ENCODE data around the gene MAP4K4.

MAP4K4 gene

DNA sequence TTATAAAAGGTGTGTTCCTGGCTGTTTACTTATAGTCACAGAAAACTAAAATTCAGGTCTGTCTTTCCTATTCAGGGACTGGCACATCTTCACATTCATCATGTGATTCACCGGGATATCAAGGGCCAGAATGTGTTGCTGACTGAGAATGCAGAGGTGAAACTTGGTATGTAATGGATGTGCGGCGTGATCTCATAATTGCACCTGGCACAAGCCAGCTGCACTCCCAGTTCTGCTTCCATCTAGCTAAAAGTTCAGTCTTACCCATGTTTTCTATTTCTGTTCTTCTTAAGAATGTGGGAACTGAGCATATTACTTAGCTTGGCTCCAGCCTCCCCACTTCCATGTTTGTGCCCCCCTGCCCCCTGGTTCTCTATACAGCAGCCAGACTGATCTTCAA, 131.9 kb downstream of the MAP4K4 start:
- H3K4me1 ChIP-seq (ENCODE audit: control insufficient read depth, insufficient read depth, low read length), result peaks cover 12% of the 10 kb centered on the region
- H3K27me3 ChIP-seq (ENCODE audit: control insufficient read depth in 1 of 2, insufficient read depth in 2 of 2, low read length in 2 of 2), result no peaks in the 10 kb centered on the region
- no peak overlapping the region for H3K9ac ChIP-seq (ENCODE audit: low read length in 2 of 2)
- peaks cover 9% of the 10 kb centered on the region in 2 donors for H3K36me3 ChIP-seq (ENCODE audit: control insufficient read depth in 2 of 2, insufficient read depth in 2 of 2, low read length in 2 of 2)
- H3K9me3 ChIP-seq (ENCODE audit: control insufficient read depth in 2 of 2, low read length in 2 of 2), result no peaks in the 10 kb centered on the region
- peak overlapping the region; percentile 12 for H3K27ac ChIP-seq (ENCODE audit: low read length)
- H3K4me3 ChIP-seq (ENCODE audit: low read length in 2 of 2), result no peak overlapping the region

DNA sequence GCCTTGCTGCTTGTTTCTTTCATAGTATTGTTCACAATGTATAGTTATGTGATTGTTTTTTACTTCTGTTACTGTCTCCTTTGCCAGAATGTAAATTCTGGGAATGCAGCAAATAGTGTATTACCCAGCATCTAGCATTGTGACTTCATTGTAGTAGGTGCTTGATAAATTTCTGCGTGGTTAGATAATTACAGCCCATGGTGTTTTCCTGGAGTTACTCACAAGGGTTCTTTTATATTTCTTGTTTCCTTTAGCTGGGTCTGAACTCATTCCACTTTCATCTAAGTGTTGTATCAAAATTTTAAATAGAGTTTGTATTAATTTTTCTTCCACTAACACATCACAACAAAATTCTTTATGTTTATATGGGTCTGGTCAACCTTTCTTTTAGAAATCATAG, 132.6 kb downstream of the MAP4K4 start:
- peaks cover 13% of the 10 kb centered on the region in 2 donors for H3K36me3 ChIP-seq (ENCODE audit: control insufficient read depth in 2 of 2, insufficient read depth in 2 of 2, low read length in 2 of 2)
- H3K9ac ChIP-seq (ENCODE audit: low read length in 2 of 2), result no peak overlapping the region
- H3K9me3 ChIP-seq (ENCODE audit: control insufficient read depth in 2 of 2, low read length in 2 of 2), result no peaks in the 10 kb centered on the region
- H3K27me3 ChIP-seq (ENCODE audit: control insufficient read depth in 1 of 2, insufficient read depth in 2 of 2, low read length in 2 of 2), result no peaks in the 10 kb centered on the region
- peaks cover 12% of the 10 kb centered on the region for H3K4me1 ChIP-seq (ENCODE audit: control insufficient read depth, insufficient read depth, low read length)
- no peak overlapping the region for H3K27ac ChIP-seq (ENCODE audit: low read length)
- H3K4me3 ChIP-seq (ENCODE audit: low read length in 2 of 2), result no peak overlapping the region

DNA sequence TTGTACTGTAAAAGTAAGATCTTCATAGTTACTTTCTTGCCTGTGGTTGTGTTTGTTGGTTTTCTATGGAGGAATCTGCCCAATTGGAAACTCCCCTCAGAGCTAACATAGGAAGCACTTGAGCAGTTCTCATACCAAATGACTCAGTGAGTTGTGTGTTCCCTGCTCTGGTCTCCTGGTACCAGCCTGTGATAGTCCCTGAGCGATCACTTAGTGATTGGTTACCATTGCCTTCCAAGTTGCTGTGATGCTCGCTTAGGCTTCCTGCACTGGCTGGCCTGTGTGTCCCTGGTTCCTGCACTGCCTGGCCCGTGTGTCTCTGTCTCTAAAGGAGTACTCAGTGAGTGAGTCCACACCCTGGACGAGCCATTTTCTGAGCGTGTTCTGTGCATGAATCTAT, 133.0 kb downstream of the MAP4K4 start:
- no peak overlapping the region for H3K27ac ChIP-seq (ENCODE audit: low read length)
- H3K27me3 ChIP-seq (ENCODE audit: control insufficient read depth in 1 of 2, insufficient read depth in 2 of 2, low read length in 2 of 2), result no peaks in the 10 kb centered on the region
- H3K4me3 ChIP-seq (ENCODE audit: low read length in 2 of 2), result no peak overlapping the region
- H3K4me1 ChIP-seq (ENCODE audit: control insufficient read depth, insufficient read depth, low read length), result peaks cover 12% of the 10 kb centered on the region
- peaks cover 15% of the 10 kb centered on the region in 2 donors for H3K36me3 ChIP-seq (ENCODE audit: control insufficient read depth in 2 of 2, insufficient read depth in 2 of 2, low read length in 2 of 2)
- no peaks in the 10 kb centered on the region for H3K9me3 ChIP-seq (ENCODE audit: control insufficient read depth in 2 of 2, low read length in 2 of 2)
- H3K9ac ChIP-seq (ENCODE audit: low read length in 2 of 2), result peak overlapping the region in 1 of 2 donors; percentile 6

DNA sequence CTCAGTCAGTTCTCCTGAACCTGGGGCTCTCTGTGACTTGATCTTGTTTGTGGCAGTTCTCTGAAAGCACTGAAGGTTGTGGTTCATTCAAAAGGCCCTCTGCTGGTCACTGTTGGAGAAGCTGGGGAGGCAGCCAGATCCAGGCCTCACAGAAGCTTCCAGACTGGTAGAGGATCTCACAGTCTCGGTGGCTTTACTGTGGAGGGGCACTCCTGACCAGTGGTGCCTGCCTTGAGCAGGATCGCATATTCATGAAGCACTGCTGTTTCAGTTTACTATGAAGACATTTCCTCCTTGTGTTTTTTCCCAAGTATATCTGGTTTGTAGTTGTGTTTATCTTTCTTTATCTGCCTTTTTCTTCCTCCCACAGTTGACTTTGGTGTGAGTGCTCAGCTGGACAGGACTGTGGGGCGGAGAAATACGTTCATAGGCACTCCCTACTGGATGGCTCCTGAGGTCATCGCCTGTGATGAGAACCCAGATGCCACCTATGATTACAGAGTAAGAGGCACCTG, 133.9 kb downstream of the MAP4K4 start:
- peaks cover 15 to 17% of the 10 kb centered on the region in 2 donors for H3K36me3 ChIP-seq (ENCODE audit: control insufficient read depth in 2 of 2, insufficient read depth in 2 of 2, low read length in 2 of 2)
- H3K9me3 ChIP-seq (ENCODE audit: control insufficient read depth in 2 of 2, low read length in 2 of 2), result no peaks in the 10 kb centered on the region
- no peak overlapping the region for H3K4me3 ChIP-seq (ENCODE audit: low read length in 2 of 2)
- H3K27me3 ChIP-seq (ENCODE audit: control insufficient read depth in 1 of 2, insufficient read depth in 2 of 2, low read length in 2 of 2), result no peaks in the 10 kb centered on the region
- H3K9ac ChIP-seq (ENCODE audit: low read length in 2 of 2), result peak overlapping the region in 1 of 2 donors; percentile 36
- peaks cover 12% of the 10 kb centered on the region for H3K4me1 ChIP-seq (ENCODE audit: control insufficient read depth, insufficient read depth, low read length)
- H3K27ac ChIP-seq (ENCODE audit: low read length), result no peak overlapping the region

DNA sequence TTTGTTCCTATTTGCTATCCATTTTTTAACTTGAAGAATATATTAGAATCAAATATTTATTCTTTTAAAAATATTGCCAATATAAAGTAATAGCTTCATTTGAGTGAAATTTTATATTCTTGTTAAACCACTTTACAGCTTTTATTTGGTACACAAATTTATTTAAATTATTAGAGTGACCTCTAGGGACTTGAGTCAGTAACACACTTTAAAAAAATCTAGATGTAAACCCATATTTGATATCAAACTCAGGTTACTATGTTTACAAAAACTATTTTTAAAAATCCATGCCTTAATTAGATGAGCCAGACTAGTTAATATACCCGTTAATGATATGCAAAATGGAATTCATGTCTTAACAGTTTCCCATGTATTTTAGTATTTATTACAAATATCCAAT, 134.6 kb downstream of the MAP4K4 start:
- H3K27me3 ChIP-seq (ENCODE audit: control insufficient read depth in 1 of 2, insufficient read depth in 2 of 2, low read length in 2 of 2), result no peaks in the 10 kb centered on the region
- peaks cover 12% of the 10 kb centered on the region for H3K4me1 ChIP-seq (ENCODE audit: control insufficient read depth, insufficient read depth, low read length)
- H3K4me3 ChIP-seq (ENCODE audit: low read length in 2 of 2), result no peak overlapping the region
- peaks cover 10 to 19% of the 10 kb centered on the region in 2 donors for H3K36me3 ChIP-seq (ENCODE audit: control insufficient read depth in 2 of 2, insufficient read depth in 2 of 2, low read length in 2 of 2)
- no peak overlapping the region for H3K9ac ChIP-seq (ENCODE audit: low read length in 2 of 2)
- H3K9me3 ChIP-seq (ENCODE audit: control insufficient read depth in 2 of 2, low read length in 2 of 2), result no peaks in the 10 kb centered on the region
- no peak overlapping the region for H3K27ac ChIP-seq (ENCODE audit: low read length)

DNA sequence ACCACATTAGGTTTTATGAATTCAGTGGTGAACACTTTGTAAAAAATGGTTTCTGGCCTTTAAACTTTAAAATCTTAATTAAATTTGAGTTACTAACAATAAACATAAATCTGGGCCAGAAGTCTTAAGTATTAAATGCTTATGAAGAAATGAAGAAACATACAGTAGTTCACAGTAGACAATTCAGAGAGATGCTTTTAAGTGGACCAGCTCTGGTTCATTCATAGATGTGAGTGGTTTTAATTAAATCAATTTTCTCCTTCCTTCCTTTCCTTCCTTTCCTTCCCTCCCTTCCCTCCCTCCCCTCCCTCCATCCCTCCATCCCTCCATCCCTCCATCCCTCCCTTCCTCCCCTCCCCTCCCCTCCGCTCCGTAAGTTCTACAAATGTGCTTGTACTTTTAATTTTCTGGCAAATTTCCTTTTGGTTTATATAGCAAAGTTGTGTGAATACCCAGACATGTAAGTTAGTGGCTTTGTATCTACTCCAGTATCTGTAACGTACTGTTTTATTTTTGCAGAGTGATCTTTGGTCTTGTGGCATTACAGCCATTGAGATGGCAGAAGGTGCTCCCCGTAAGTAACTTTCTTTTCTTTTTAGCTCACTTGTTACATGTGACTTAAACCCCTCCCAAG, 136.5 kb downstream of the MAP4K4 start:
- Histone ChIP-seq H3K4me1 (ENCODE audit: control insufficient read depth, insufficient read depth, low read length) (peaks cover 8% of the 10 kb centered on the region), H3K27ac (ENCODE audit: low read length) (no peak overlapping the region), H3K9ac (ENCODE audit: low read length in 2 of 2) (no peak overlapping the region), H3K36me3 (ENCODE audit: control insufficient read depth in 2 of 2, insufficient read depth in 2 of 2, low read length in 2 of 2) (peaks cover 10 to 19% of the 10 kb centered on the region in 2 donors), H3K9me3 (ENCODE audit: control insufficient read depth in 2 of 2, low read length in 2 of 2) (no peaks in the 10 kb centered on the region), H3K4me3 (ENCODE audit: low read length in 2 of 2) (no peak overlapping the region), H3K27me3 (ENCODE audit: control insufficient read depth in 1 of 2, insufficient read depth in 2 of 2, low read length in 2 of 2) (no peaks in the 10 kb centered on the region)

DNA sequence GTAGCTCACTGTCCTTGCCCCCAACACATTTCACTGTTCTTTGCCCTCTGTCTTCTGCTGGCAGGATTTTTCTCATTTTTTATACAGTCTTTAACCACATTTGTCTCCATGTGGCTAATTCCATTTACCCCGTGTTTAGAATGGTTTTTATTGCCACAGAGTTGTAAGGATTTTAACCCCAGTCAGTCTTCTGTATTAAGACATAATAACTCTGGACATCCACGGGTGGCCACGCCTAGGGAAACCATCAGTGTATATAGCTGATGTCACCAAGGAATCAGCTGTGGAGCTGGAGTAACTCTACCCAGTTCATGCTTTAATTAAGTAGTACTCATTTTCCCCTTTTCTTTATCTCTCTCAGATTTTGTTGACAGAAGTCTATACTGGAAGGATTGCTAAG, 139.8 kb downstream of the MAP4K4 start:
- H3K9ac ChIP-seq (ENCODE audit: low read length in 2 of 2), result no peak overlapping the region
- H3K4me3 ChIP-seq (ENCODE audit: low read length in 2 of 2), result no peak overlapping the region
- no peaks in the 10 kb centered on the region for H3K9me3 ChIP-seq (ENCODE audit: control insufficient read depth in 2 of 2, low read length in 2 of 2)
- no peak overlapping the region for H3K27ac ChIP-seq (ENCODE audit: low read length)
- H3K27me3 ChIP-seq (ENCODE audit: control insufficient read depth in 1 of 2, insufficient read depth in 2 of 2, low read length in 2 of 2), result no peaks in the 10 kb centered on the region
- H3K4me1 ChIP-seq (ENCODE audit: control insufficient read depth, insufficient read depth, low read length), result no peaks in the 10 kb centered on the region
- peaks cover 13 to 24% of the 10 kb centered on the region in 2 donors for H3K36me3 ChIP-seq (ENCODE audit: control insufficient read depth in 2 of 2, insufficient read depth in 2 of 2, low read length in 2 of 2)

DNA sequence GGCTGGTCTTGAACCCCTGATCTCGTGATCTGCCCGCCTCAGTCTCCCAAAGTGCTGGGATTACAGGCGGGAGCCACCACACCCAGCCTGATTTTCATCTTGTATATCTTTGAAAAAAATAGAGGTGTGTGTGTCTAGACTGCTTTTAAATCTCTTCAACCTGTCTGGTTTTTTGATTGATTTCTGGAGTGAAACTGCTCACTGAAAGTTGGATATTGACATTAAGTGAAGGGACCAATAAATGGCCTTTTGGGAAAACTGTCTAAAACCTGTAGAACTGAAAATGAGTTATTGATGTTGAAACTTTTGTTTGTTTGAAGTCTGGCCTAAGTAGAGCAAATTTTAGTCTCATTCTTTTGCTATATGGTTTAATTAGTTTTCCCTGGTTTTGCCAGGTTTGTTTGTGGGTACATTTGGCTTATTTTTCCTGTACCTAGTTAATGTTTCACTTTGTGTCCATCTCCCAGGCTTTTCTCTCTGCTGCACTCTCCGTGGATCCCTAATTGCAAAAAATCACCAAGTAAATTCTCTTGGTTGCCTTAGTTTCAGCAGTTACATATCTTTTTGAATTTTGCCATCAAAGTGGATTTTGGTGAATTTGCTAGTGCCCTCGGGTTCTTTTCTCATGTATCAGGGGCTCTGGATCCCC, 144.3 kb downstream of the MAP4K4 start:
- H3K27me3 ChIP-seq (ENCODE audit: control insufficient read depth in 1 of 2, insufficient read depth in 2 of 2, low read length in 2 of 2), result no peaks in the 10 kb centered on the region
- no peak overlapping the region for H3K9ac ChIP-seq (ENCODE audit: low read length in 2 of 2)
- H3K4me1 ChIP-seq (ENCODE audit: control insufficient read depth, insufficient read depth, low read length), result peaks cover 3% of the 10 kb centered on the region
- H3K9me3 ChIP-seq (ENCODE audit: control insufficient read depth in 2 of 2, low read length in 2 of 2), result no peaks in the 10 kb centered on the region
- H3K27ac ChIP-seq (ENCODE audit: low read length), result no peak overlapping the region
- no peak overlapping the region for H3K4me3 ChIP-seq (ENCODE audit: low read length in 2 of 2)
- H3K36me3 ChIP-seq (ENCODE audit: control insufficient read depth in 2 of 2, insufficient read depth in 2 of 2, low read length in 2 of 2), result peaks cover 26 to 28% of the 10 kb centered on the region in 2 donors

DNA sequence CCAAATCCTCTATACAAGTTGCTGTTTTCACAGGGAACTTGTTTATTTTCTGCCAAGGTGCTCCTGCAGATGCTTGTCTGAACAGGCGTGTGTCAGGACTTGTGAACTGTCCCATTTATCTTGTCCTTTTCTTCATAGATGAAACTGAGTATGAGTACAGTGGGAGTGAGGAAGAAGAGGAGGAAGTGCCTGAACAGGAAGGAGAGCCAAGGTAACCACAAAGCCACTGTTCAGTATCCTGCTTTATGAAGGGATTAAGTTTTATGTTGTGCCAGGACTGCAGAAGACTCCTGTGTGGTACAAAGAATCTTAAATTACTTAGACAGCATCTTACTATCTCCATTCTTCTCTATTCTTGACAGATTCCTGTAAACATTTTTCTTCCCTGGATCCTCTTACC, 145.0 kb downstream of the MAP4K4 start:
- peaks cover 26 to 30% of the 10 kb centered on the region in 2 donors for H3K36me3 ChIP-seq (ENCODE audit: control insufficient read depth in 2 of 2, insufficient read depth in 2 of 2, low read length in 2 of 2)

DNA sequence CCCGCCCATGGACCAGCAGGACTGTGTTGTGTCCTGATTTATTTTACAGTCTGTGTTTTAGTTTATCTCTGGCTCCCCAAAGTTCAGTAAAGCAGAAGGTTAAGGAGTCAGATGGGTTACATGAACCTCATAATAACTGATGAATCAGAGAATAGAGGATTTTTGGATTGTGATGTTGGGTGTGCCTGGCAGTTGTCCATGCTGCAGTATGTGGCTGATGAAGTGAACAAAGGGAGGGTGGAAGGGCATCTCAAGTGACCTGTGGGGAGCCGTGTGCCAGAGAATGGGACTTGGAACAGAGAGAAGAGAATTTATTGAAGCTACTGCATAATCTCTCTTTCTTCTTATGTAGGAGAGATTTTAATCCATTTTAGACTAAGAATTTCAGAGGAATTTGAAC, 145.5 kb downstream of the MAP4K4 start:
- H3K9ac ChIP-seq (ENCODE audit: low read length in 2 of 2), result no peak overlapping the region
- H3K27me3 ChIP-seq (ENCODE audit: control insufficient read depth in 1 of 2, insufficient read depth in 2 of 2, low read length in 2 of 2), result no peaks in the 10 kb centered on the region
- H3K27ac ChIP-seq (ENCODE audit: low read length), result no peak overlapping the region
- H3K4me1 ChIP-seq (ENCODE audit: control insufficient read depth, insufficient read depth, low read length), result peaks cover 3% of the 10 kb centered on the region
- H3K9me3 ChIP-seq (ENCODE audit: control insufficient read depth in 2 of 2, low read length in 2 of 2), result no peaks in the 10 kb centered on the region
- H3K4me3 ChIP-seq (ENCODE audit: low read length in 2 of 2), result no peak overlapping the region
- peaks cover 29 to 30% of the 10 kb centered on the region in 2 donors for H3K36me3 ChIP-seq (ENCODE audit: control insufficient read depth in 2 of 2, insufficient read depth in 2 of 2, low read length in 2 of 2)

More for the DNA sequence above, 145.0 kb downstream of the MAP4K4 start:
- peaks cover 3% of the 10 kb centered on the region for H3K4me1 ChIP-seq (ENCODE audit: control insufficient read depth, insufficient read depth, low read length)
- H3K9ac ChIP-seq (ENCODE audit: low read length in 2 of 2), result no peak overlapping the region
- H3K9me3 ChIP-seq (ENCODE audit: control insufficient read depth in 2 of 2, low read length in 2 of 2), result no peaks in the 10 kb centered on the region
- H3K27ac ChIP-seq (ENCODE audit: low read length), result no peak overlapping the region
- H3K4me3 ChIP-seq (ENCODE audit: low read length in 2 of 2), result no peak overlapping the region
- no peaks in the 10 kb centered on the region for H3K27me3 ChIP-seq (ENCODE audit: control insufficient read depth in 1 of 2, insufficient read depth in 2 of 2, low read length in 2 of 2)

DNA sequence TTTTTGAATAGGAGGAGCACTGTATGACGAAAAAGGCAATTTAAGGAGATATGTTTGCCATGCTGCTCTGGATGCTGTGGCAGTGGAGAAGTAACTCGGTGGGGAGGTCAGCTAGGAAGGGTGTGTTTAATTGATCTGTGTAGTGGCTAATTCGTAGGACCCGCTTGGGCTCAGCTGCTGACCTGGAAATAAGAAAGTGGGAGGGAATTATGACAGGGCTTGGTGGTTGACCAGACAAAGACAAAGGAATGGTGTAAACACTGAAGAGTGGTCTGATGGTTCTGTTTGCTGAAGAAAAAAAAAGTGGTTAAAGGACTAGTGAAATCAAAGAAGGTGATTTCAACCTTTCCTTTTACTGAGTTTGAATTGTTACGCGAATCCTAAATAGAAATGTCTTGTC, 146.0 kb downstream of the MAP4K4 start:
- Histone ChIP-seq H3K4me1 (ENCODE audit: control insufficient read depth, insufficient read depth, low read length) (peaks cover 3% of the 10 kb centered on the region), H3K36me3 (ENCODE audit: control insufficient read depth in 2 of 2, insufficient read depth in 2 of 2, low read length in 2 of 2) (peaks cover 30% of the 10 kb centered on the region in 2 donors), H3K4me3 (ENCODE audit: low read length in 2 of 2) (no peak overlapping the region), H3K27me3 (ENCODE audit: control insufficient read depth in 1 of 2, insufficient read depth in 2 of 2, low read length in 2 of 2) (no peaks in the 10 kb centered on the region), H3K9me3 (ENCODE audit: control insufficient read depth in 2 of 2, low read length in 2 of 2) (no peaks in the 10 kb centered on the region), H3K9ac (ENCODE audit: low read length in 2 of 2) (no peak overlapping the region), H3K27ac (ENCODE audit: low read length) (no peak overlapping the region)

Data from stomach smooth muscle (tissue), 2 donors.